Lower lobe of right lung (tissue), 2 donors: ENCODE measurements around the gene CDK8. TPM values are rescaled to one million over a fixed set of nuclear protein-coding genes. Genes with fewer than 3 reads are reported as not detected.

Source experiments
- ATAC-seq, 2 donors: fragments of 200-7000 bp; cut with Tn5 transposase; one replicate each; pipeline ENCODE4 v1.9.1; 2020 to 2022; ENCODE audit warnings: mild to moderate bottlenecking in 2 of 2, moderate library complexity in 2 of 2
- DNase-seq: peaks from one replicate; pipeline ENCODE4 v3.0.0-alpha.2; 2020
- H3K27ac ChIP-seq: fragments of 200-600 bp; one replicate; pipeline ENCODE4 v1.8.0; 2022
- H3K27me3 ChIP-seq: fragments of 200-600 bp; one replicate; pipeline ENCODE4 v1.8.0; 2022; ENCODE audit warnings: low read depth
- H3K36me3 ChIP-seq: fragments of 200-600 bp; one replicate; pipeline ENCODE4 v1.8.0; 2022; ENCODE audit warnings: mild to moderate bottlenecking
- H3K4me1 ChIP-seq: fragments of 200-600 bp; one replicate; pipeline ENCODE4 v1.8.0; 2022
- H3K4me3 ChIP-seq: fragments of 200-600 bp; one replicate; pipeline ENCODE4 v1.8.0; 2022; ENCODE audit warnings: mild to moderate bottlenecking
- H3K9me3 ChIP-seq: fragments of 200-600 bp; one replicate; pipeline ENCODE4 v1.8.0; 2022
- intact Hi-C: fragments of 100-400 bp; cut with DNase I; formaldehyde crosslinking; loops from one replicate; pipeline ENCODE4 v1.11.0; 2022
- total RNA-seq: library from RNA; stranded (reverse); fragmentation: NEBNext Ultra II Directional; extraction: Animal tissue kit (Norgen Biotek cat#: 25700); gene quantifications from one replicate; pipeline ENCODE4 v1.2.1, GENCODE V29; 2021
- TF ChIP-seq, protein P1 (sequence below): fragments of 200-600 bp; IDR thresholded peaks from one replicate; pipeline ENCODE4 v1.8.0; 2022; ENCODE audit warnings: antibody characterized with exemption, mild to moderate bottlenecking
- donor health status: DM: no; HTN: yes; CAD: no; lungs with severe emphysema.

The CDK8 gene
- total RNA-seq, 1 donor from 2014 or later: 10.3 TPM

GRCh38 chr13:26253262-26253786, 605 bp upstream of the CDK8 start:
- intact Hi-C loops: no loop called here
- TF ChIP-seq, protein P1, sequence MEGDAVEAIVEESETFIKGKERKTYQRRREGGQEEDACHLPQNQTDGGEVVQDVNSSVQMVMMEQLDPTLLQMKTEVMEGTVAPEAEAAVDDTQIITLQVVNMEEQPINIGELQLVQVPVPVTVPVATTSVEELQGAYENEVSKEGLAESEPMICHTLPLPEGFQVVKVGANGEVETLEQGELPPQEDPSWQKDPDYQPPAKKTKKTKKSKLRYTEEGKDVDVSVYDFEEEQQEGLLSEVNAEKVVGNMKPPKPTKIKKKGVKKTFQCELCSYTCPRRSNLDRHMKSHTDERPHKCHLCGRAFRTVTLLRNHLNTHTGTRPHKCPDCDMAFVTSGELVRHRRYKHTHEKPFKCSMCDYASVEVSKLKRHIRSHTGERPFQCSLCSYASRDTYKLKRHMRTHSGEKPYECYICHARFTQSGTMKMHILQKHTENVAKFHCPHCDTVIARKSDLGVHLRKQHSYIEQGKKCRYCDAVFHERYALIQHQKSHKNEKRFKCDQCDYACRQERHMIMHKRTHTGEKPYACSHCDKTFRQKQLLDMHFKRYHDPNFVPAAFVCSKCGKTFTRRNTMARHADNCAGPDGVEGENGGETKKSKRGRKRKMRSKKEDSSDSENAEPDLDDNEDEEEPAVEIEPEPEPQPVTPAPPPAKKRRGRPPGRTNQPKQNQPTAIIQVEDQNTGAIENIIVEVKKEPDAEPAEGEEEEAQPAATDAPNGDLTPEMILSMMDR: no peak
- Histone ChIP-seq H3K27me3 (no peaks in the 10 kb centered on the region), H3K9me3 (no peaks in the 10 kb centered on the region), H3K4me1 (peaks cover 25% of the 10 kb centered on the region), H3K36me3 (no peaks in the 10 kb centered on the region), H3K27ac (peak overlapping the region; percentile 89), H3K4me3 (peak overlapping the region; percentile 92)
- ATAC-seq (no peak), DNase-seq (no peak)

- peak overlapping the region; percentile 92 for H3K4me3 ChIP-seq
- peak overlapping the region; percentile 89 for H3K27ac ChIP-seq
- no peaks in the 10 kb centered on the region for H3K36me3 ChIP-seq
- TF ChIP-seq, protein P1: no peak
- intact Hi-C loops: no loop called here
- ATAC-seq (peak; percentile 84), DNase-seq (peak; percentile 78)
- peaks cover 25% of the 10 kb centered on the region for H3K4me1 ChIP-seq
- H3K9me3 ChIP-seq: no peaks in the 10 kb centered on the region
- H3K27me3 ChIP-seq: no peaks in the 10 kb centered on the region
Measured at GRCh38 chr13:26254583-26255111, 718 bp downstream of the CDK8 start.

- peak overlapping the region; percentile 89 for H3K27ac ChIP-seq
Measured at GRCh38 chr13:26255115-26255514, 1.2 kb downstream of the CDK8 start.

DNA sequence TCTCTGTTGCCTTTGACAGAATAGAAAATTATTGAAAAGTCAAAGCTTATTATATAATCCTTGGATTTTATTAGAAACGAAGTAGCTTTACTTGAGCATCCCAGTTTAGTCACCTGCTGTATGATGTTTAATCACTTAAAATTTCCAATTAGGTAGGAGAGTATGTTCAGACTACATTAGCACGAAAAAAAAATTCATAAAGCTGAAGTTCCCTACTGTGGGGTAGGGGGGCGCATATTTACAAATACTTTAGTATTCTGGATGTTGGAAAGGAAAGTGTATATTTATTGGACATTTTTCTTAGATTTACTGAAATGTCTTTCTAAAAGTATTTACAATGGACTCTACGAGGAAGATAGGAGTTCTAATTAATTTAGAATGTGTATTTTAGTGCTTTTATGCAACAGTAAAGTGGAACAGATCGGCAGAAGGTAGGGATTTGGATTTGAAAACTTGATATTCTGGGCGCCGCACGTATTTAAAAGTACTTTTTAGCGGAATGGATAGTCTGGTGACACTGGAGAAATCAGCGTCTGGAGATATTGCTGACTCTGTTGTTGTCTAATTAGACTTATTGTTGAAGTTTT, 1.9 kb downstream of the CDK8 start:
- Histone ChIP-seq H3K4me1 (peaks cover 25% of the 10 kb centered on the region), H3K27ac (no peak overlapping the region), H3K9me3 (no peaks in the 10 kb centered on the region), H3K27me3 (no peaks in the 10 kb centered on the region), H3K36me3 (no peaks in the 10 kb centered on the region), H3K4me3 (peak overlapping the region; percentile 92)
- ATAC-seq (no peak), DNase-seq (no peak)
- intact Hi-C loops: no loop called here
- TF ChIP-seq, protein P1: no peak

More at GRCh38 chr13:26255115-26255514, 1.2 kb downstream of the CDK8 start:
- peak overlapping the region; percentile 92 for H3K4me3 ChIP-seq
- TF ChIP-seq, protein P1: no peak
- no peaks in the 10 kb centered on the region for H3K9me3 ChIP-seq
- peaks cover 25% of the 10 kb centered on the region for H3K4me1 ChIP-seq
- DNase-seq: no peak
- peak in 1 of 2 donors; percentile 1 for ATAC-seq
- H3K36me3 ChIP-seq: no peaks in the 10 kb centered on the region
- H3K27me3 ChIP-seq: no peaks in the 10 kb centered on the region
- intact Hi-C loops: no loop called here

- H3K4me1 ChIP-seq: peaks cover 25% of the 10 kb centered on the region
- no peak overlapping the region for H3K4me3 ChIP-seq
- no peaks in the 10 kb centered on the region for H3K27me3 ChIP-seq
- intact Hi-C loops: no loop called here
- H3K36me3 ChIP-seq: no peaks in the 10 kb centered on the region
- ATAC-seq: no peak
- TF ChIP-seq, protein P1: no peak
- DNase-seq: no peak
- no peaks in the 10 kb centered on the region for H3K9me3 ChIP-seq
- H3K27ac ChIP-seq: no peak overlapping the region
Measured at GRCh38 chr13:26257049-26257448, 3.1 kb downstream of the CDK8 start.
